Stimulated activated CD4-positive, alpha-beta T cell treated with anti-CD3 and anti-CD28 coated beads, Interleukin-2, amount 100 ng/mL, for 48 hours (primary cell): ENCODE data around the gene CD99L2.
A peak's percentile ranks its signal among the peaks of the same experiment; 100 is the strongest.

Source experiments
- DNase-seq, 2 donors: peaks; one replicate each; pipeline ENCODE4 v3.0.0-alpha.2; 2020

Gene CD99L2

DNA sequence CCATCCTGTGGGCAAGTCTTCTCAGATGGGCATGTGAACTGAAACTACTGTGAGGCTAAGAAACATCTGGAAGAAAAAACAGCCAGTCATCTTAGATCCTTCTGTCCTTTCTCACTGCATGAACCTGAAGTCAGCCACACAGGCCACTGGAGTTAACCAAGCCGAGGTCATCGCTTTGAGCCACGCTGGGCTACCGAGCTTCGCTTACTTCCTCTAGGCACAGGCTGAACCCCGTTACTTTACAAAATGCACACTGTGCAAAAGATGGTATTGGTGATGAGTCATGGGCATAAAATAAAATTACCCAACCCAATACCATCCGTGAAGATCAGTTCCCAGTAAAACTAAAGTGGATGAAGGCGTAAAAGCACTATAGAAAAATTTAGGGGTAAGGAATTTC, 119.1 kb downstream of the CD99L2 start:
- no peak for DNase-seq

DNA sequence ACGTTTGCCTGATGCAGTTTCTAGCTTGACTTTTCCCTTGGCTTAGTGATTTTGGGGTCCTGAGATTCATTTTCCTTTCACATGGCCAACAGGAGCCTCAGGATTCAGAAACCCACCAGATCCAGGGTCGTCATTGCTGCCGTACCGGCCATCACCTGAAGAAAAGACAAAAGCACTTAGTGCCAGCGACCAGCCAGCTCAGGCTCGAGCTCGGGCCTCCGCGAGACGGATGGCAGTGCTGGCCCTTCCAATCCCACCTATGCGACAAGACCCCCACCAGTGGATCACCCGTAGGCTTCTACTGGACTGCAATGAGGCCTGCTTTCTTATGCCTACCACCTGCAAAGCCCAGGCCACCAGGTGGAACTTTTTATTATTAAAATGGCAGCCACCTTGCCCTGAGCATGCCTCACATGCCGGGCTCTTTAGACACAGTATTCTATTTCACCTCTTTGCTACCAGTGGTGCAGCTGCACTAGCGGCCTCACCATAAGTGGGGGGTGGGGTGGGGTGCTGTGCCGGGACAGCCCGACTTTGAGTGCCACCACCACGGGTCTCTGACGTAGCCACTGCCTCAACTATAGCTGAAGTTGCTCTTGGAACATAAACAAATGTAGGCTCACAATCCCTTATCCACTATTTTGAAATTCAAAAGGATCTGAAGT, 121.0 kb downstream of the CD99L2 start:
- DNase-seq, result no peak

DNA sequence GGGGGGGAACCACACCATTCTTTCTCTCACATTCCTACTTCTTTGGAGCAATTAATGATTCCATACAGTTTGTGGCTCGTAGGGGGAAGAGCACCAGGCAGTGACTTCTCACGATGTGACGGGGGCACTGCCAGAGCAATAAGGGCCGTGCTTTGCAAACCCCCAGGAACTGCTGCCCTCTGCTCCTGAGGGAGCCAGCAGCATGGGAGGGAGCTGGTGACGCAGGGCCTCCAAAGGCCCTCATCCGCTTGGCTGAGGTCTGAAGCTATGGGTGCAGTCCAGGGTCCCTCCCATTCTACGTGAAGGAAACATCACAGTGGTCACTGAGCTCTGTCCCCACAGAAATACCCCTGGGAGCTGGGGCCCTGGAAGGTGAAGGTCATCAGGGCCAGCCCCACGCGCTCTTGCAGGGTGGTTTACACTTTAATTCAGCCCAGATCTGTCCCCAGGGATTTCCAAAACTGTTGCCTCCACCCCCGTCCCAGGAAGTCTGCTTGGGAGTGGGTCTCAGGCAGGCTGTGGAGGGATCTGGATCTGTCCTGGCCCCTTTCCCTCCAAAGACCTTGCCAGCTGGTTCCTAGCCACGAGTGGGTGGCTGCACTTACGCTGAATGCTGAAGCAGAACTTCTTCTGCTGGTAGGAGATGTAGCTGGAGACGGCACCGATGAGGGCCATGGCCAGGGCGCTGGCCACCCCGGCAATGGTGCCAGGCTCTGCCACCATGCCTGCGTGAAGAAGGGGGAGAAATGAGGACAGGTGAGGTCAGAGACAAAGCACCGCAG, 122.7 kb downstream of the CD99L2 start:
- no peak for DNase-seq

DNA sequence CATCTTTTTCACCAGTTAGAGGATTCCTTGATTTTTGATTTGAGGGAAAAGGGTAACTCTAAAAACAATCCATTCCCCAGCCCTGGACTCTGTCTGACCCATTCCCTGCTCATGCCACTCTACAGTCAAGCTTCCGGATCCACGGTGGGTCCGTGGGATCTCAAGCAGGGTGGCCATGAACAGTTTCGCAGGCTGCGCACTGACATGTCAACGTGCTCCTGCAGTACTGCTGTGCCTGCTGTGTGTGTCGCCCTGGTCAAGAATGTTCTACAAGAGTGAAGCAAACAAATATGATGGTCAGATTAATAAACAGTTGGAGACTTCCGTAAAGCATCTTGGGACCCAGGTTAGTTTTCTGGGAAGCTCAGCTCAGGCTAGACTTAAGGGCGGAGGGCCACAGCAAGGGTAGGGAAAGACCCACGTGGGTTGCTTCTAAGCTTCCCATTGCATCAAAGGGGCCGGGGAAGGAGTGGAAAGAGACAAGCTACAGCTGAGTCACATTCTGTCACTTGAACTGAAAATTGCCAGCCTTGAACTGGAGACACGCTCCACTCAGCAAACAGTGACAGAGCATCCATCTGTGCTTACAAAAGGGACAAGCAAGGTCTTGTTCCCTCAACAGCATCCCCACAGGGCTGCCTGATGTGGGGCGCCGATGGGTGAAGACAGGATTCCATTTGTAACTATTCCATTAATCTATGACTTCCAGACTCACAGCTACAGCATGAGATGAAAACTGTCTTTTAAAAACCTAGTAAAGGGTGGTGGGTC, 123.5 kb downstream of the CD99L2 start:
- no peak for DNase-seq

DNA sequence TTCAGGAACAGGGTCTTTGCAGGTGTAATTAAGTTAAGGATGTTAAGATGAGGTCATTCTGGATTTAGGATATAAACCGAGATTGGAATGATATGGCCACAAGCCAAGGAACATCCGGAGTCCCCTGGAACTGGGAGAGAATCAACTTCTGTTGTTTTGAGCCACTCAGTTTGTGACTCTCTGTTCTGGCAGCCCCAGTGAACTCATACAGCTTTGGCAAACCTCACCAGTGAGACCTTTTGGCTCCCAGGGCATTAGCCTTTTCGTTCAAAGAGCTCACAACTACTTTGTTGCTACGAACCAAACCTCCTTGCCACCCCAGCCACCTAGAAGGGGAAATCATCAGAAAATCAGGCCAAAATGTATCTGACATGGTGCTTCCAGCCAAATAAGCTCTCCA, 124.8 kb downstream of the CD99L2 start:
- no peak for DNase-seq

DNA sequence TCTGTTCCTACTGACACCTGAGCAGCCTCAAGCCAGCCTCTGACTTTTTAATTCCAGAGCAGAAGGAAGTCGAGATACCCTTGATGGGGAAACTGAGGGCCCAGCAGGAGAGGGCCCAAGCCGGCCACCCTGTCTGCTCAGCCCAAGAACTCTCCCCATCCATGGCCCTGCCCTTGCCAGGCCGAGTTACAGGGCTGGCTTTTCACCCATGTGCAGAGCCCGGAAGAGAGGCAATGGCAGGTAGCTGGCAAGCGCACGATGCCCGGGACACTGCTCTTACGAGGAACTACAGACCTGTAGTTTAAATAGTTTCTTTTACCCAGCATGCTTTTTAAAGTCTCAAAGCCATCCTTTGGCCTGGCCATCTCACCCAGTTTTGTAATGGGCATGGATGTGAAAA, 125.4 kb downstream of the CD99L2 start:
- DNase-seq, result no peak

DNA sequence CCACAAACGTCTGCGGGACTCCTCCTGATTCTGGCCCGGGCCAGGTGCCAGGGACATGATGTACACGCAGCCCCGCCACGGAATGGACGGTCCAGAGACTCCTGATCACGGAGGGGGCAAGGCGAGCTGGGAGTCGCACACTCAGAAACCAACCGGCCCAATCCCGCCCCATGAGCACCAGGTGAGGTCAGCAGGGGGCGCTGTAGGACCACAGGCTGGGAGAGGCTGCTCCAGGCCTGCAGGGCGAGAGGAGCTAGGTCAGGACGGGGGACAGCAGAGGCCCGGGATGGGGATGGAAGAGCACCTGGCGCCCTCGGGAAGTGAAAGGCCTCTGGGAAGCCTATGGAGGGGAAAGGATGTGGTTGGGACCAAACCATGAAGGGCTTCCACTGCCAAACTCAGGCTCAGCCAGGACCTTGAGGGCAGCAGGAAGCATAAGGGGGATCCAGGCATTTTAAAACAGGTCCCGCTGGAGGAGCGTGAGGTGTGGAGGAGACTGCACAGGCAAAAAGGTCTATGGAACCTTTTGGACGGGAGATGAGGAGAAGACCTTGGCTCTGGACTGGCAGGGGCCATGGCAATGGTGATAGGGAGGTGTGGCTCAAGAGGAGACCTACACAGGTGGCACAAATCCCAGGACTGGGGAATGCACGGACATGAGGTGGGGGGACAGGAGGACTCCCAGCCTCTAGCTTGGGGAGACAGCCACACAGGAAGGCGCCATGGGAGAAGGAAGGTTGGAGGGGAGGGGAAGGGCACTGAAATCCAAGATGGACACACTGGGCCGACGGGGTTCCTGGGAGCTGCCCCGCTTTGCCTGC, 126.1 kb downstream of the CD99L2 start:
- peak; percentile 80 to 85 for DNase-seq

DNA sequence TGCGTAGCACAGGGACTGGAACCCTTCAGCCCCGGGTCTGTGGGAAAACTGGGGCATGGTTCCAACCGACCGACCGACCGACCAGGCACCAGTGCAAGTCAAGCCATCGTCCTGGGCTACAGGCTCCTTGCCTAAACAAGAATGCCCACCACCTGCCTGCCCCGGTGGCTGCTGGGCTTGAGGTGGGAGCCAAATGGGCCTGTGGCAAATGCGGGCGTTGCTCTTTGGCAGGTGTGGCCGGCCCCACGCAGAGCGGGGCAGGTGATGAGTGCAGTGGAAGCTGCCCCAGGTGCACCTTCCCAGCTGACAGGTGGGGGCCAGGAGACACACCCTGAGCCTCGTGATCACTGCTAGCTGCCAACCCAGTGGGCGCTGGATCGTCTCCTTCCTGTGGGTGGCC, 127.4 kb downstream of the CD99L2 start:
- no peak for DNase-seq

DNA sequence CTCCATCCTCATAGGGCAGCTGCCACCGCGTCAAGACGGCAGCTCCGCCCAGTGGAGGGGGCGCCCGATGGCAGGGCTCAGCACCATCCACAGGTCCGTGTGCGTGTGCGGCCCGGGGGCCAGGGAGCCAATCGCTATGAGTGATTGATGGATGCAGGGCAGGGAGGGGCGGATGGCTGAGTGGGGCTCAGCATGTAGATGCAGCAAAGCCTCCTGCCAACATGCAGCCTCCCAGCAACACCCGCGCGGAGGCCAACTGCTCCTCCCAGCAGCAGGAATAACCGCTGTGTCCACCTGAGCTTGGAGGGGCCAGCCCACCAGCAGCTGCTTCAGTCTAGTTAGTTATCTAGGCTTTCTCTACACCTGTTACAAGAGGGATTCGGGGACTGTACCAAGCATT, 127.8 kb downstream of the CD99L2 start:
- no peak for DNase-seq

DNA sequence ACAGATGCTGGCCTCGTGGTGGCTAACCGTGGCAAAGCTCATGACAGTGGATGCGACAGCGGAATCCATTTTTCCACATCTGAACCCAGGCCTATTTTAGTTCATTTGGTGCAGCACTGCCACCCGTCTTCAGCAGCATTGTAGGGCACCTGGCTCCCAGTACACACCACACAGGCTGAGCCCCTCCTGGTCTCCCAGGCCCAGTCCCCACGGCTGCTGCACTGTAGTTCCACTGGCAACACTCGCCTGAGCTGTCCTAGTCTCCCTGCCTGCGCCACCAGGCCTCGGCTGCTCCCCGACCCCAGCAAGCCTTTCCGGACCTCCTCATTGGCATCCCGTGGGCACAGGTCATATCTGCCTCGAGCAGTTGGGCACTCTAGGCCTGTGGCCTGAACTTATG, 129.1 kb downstream of the CD99L2 start:
- DNase-seq, result no peak

DNA sequence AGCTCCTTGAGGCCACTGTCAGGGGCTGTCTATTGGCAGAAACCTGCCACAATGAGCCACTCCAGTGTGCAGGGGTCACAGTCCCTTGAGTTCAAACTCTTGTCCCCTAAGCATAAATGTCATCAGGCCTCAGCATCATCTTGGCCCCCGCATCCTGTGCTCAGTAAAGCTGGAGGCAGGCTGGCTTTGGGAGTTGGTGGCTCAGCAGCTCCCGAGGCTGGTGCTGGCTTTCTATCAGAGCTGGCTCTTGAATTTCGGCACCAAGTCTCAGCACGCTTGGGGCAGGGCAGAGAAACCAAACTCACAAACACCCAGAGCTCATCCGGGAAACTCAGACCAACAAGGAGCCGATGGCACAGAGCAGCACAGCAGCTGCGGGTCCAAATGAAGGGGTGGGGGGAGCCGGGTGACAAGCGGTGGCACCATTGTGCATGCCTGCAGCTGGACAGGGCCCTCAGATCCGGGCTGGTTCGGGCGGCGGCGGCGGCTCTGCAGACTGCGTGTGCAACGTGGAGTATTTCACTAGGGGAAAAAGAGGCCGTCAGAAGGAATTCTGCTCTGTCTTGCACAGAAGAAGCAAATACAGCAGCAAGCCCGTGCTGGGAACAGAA, 129.8 kb downstream of the CD99L2 start:
- DNase-seq, result no peak

DNA sequence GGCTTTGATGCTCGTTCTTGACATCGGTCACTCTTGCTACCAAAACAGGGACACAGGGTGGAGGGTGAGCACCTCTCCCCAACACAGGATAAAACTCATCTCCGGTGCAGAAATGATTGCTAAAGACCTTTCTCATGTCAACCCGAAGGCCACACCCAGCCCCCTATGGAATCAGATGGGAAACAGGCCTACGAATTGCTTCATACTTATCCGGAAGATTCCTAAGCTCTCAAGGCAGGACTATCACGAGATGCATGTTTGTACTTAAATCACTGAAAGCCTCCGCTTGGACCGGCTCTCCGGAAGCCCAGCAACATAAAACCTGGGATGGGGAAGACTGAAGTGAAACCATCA, 130.4 kb downstream of the CD99L2 start:
- no peak for DNase-seq

DNA sequence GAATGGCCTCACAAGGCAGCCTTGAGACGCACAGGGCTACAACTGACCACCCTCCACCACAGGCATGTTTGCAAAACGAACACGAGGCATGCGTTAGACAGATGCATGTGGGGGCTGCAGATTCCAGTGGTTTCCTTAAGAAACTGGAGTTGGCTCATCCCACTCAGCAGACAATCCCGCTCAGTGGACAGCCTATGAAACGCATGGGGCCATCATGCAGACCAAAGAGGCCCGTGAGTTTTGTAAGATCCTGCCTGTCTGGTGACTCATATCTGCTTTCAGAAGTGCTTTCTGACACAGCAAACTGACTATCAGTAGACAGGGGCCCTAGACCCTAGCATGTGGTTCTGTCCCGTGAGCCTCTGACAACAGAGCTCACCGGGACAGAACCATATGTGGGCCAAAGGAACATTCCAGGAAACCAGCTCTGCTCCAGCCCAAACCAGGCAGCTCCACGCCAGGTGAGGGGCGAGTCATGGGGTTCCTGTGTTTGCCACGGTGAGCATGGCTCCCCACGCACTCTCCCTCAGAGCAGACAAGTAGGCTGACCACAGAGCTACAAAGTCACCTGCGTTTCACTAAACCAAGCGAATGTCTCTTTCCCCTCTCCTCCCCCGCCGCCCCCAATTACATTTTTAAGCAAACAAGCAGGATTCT, 130.9 kb downstream of the CD99L2 start:
- DNase-seq, result peak in 1 of 2 donors; percentile 3

DNA sequence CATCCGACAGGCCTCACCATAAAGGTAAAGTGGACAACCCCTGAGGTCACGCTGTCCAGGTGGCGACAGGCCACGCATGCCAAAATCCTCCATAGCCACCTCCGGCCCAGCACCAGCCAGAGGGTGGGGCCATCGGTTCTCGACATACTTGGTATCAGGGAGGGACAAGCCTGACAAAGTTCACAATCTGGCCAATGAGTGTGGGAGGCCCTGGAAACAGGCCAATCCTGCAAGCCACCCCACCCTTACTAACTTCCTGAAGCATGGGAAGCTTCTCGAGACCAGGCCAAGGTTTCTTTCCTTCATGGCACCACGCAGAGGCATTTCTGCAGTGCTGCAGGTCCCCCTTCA, 131.4 kb downstream of the CD99L2 start:
- DNase-seq, result no peak

DNA sequence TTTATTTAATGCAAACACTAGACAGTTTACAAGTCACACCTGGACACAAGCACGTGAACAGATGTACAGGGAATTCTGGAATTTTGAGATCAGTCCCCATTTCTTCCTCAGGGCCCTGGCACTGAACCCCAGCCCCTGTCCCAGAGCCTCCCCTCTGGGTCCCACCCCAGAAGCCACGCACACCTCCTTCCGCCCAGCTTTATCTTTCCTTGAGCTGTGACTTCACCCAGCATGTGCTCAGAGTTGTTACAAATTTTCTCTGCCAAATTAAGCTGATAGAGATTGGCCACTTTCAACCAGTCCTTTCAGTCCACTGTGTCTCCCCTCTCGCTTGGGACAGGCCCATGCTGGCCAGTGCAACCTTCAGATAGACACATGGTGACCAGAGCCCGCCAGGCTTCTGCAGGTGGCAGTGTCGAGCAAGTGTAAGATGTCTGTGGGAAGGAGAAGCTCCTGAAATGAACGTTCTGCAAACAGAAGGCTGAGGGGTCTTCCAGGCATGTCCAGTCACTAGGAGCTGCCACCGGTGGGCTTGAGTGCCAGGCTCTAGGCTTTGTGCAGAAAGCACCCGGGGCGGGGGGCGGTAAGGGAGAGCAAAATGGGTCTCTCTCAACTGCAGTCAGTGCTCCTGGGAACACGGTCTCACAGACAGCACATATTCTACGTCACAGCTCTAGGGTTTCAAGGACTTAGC, 132.0 kb downstream of the CD99L2 start:
- DNase-seq, result no peak

DNA sequence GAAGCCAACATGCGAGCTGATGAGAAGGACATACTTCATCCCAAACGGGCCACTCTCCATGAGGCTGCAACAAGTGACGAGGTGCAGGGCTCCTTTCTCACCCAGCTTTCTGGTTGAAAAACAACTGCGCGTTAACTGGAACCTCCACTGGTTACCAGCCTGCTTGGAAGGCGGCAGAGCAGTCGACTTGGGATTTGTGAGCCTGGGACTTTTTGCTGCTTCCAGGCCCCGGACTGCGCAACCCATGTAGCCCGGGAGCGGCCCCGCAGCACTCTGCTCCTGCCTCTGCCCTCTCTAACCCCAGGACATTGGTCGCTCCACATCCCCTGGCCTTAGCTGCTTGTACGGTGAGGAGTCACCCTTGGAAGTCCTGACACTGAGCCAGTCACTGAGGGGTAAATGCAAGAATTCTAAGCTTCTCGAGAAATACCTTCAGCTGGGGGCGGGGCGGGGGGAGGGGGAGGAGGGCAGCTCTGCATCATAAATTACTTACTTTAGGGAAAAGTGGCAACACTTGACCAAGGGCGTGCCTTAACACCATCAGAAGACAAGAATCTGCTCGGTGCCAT, 132.6 kb downstream of the CD99L2 start:
- no peak for DNase-seq

DNA sequence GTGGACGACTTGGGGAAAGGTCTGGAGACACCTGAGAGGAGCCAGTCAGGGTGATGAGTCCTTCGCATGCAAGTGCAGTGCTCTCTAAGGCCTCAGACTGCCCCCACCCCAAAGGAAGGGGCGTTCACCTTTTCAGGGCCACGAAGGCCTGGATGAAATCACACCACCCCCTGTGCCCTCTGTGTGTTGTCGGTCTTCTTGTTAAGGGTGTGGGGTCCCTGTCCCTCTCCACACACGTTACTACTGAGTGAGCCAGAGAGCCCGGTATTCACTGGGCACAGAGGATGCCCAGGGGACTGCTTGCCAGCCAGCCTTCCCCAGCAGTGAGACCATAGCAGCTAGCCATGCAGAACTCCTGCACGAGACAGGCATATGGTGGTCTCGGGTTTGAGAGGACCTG, 133.2 kb downstream of the CD99L2 start:
- DNase-seq, result no peak

DNA sequence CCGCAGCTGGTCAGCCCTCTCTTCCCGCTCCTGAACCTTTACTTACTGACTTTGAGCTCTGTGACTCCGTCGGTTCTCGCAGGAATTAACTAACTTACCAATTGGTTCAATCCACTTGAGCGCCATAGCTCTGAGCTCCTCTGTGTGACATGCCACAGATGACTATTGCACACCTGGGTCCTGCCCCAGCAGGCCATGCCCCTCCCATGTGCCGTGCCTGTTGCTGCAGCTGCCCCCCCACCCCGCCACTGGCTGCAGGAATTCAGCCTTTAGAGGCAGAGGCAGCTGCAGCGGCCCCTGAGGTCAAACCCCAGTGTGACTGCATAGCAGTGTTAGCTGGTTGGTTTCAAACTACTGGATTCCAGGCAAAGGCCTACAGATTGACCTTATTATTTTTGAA, 134.7 kb downstream of the CD99L2 start:
- no peak for DNase-seq

DNA sequence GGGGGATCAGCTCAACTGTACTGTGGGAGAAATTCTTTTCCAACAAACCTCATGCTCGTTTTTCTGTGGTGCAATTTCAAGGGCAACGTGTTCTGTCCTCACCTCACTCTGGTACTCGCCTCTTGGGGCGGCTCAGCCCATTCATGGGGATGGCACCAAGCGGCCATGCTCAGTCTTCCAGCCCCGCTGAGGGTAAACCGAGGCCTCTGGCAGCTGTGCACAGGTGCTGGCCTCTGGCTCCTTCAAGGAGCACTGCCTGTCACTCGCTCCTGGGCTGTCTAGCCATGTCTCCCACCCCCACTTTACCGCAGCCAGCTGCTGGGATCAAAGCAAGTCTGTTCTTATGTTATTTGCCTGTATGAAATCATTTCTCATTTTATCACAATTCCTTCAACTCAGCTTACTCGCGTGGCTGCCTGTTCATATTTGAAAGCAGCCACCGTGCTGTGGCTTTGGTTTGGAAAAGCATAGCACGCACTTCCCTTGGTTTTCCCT, 135.1 kb downstream of the CD99L2 start:
- DNase-seq, result no peak

DNA sequence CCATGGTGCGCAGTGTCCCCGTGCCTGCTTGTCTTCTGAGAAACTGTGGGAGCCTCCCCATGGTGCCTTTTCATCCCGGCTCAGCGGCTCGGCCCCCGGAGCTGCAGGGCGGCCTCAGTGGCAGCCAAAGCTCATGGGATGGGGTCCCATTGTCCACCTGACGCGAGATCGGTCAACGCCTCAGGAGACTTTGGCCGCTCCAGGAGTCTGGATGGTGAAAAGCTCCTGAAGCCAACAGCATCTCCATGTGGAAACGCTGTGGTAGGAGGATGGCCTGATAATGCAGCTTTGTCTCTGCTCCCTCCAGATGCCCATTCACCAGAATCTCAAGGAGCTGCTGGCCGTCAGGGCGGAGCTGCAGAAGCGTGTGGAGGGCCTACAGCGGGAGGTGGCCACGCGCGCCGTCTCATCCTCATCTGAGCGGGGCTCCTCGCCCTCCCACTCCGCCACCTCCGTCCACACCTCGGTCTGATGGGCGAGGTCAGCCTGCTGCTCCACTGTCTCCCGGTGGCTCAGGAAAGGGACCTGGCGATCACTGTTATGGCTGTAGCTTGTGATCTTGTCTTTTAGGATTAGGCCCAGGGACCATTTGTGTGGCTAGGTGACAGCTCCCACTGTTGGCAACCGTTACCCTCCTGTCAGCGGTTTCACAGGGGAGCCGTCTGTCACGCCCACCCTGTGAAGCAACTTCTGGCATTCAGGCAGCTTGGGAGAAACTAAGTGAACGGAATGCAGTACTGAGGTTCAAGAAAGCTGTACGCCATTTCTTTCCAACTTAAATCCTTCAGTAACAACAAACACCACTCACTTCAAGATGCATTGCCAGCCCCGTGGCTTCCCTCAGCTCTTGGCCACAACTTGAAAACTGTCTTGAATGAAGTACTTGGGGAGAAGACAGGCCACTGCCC, 136.0 kb downstream of the CD99L2 start:
- DNase-seq, result no peak
